ENCODE measurements around the gene PIP4K2A. TPM values are rescaled to one million over a fixed set of nuclear protein-coding genes. Genes with fewer than 3 reads are reported as not detected.

The PIP4K2A gene
- total and polyA plus RNA-seq, 2 of the 8 experiments (the other 6 are each of a cell fraction or from before 2014, with no cell fraction given): 19.0 to 60.9 TPM

- TF ChIP-seq, protein P1, sequence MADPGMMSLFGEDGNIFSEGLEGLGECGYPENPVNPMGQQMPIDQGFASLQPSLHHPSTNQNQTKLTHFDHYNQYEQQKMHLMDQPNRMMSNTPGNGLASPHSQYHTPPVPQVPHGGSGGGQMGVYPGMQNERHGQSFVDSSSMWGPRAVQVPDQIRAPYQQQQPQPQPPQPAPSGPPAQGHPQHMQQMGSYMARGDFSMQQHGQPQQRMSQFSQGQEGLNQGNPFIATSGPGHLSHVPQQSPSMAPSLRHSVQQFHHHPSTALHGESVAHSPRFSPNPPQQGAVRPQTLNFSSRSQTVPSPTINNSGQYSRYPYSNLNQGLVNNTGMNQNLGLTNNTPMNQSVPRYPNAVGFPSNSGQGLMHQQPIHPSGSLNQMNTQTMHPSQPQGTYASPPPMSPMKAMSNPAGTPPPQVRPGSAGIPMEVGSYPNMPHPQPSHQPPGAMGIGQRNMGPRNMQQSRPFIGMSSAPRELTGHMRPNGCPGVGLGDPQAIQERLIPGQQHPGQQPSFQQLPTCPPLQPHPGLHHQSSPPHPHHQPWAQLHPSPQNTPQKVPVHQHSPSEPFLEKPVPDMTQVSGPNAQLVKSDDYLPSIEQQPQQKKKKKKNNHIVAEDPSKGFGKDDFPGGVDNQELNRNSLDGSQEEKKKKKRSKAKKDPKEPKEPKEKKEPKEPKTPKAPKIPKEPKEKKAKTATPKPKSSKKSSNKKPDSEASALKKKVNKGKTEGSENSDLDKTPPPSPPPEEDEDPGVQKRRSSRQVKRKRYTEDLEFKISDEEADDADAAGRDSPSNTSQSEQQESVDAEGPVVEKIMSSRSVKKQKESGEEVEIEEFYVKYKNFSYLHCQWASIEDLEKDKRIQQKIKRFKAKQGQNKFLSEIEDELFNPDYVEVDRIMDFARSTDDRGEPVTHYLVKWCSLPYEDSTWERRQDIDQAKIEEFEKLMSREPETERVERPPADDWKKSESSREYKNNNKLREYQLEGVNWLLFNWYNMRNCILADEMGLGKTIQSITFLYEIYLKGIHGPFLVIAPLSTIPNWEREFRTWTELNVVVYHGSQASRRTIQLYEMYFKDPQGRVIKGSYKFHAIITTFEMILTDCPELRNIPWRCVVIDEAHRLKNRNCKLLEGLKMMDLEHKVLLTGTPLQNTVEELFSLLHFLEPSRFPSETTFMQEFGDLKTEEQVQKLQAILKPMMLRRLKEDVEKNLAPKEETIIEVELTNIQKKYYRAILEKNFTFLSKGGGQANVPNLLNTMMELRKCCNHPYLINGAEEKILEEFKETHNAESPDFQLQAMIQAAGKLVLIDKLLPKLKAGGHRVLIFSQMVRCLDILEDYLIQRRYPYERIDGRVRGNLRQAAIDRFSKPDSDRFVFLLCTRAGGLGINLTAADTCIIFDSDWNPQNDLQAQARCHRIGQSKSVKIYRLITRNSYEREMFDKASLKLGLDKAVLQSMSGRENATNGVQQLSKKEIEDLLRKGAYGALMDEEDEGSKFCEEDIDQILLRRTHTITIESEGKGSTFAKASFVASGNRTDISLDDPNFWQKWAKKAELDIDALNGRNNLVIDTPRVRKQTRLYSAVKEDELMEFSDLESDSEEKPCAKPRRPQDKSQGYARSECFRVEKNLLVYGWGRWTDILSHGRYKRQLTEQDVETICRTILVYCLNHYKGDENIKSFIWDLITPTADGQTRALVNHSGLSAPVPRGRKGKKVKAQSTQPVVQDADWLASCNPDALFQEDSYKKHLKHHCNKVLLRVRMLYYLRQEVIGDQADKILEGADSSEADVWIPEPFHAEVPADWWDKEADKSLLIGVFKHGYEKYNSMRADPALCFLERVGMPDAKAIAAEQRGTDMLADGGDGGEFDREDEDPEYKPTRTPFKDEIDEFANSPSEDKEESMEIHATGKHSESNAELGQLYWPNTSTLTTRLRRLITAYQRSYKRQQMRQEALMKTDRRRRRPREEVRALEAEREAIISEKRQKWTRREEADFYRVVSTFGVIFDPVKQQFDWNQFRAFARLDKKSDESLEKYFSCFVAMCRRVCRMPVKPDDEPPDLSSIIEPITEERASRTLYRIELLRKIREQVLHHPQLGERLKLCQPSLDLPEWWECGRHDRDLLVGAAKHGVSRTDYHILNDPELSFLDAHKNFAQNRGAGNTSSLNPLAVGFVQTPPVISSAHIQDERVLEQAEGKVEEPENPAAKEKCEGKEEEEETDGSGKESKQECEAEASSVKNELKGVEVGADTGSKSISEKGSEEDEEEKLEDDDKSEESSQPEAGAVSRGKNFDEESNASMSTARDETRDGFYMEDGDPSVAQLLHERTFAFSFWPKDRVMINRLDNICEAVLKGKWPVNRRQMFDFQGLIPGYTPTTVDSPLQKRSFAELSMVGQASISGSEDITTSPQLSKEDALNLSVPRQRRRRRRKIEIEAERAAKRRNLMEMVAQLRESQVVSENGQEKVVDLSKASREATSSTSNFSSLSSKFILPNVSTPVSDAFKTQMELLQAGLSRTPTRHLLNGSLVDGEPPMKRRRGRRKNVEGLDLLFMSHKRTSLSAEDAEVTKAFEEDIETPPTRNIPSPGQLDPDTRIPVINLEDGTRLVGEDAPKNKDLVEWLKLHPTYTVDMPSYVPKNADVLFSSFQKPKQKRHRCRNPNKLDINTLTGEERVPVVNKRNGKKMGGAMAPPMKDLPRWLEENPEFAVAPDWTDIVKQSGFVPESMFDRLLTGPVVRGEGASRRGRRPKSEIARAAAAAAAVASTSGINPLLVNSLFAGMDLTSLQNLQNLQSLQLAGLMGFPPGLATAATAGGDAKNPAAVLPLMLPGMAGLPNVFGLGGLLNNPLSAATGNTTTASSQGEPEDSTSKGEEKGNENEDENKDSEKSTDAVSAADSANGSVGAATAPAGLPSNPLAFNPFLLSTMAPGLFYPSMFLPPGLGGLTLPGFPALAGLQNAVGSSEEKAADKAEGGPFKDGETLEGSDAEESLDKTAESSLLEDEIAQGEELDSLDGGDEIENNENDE (IDR thresholded peaks at IDR 0.05; ENCODE audit: insufficient replicate concordance, low read length): no peak
- no peak for TF ChIP-seq RBBP5 (IDR thresholded peaks at IDR 0.05; ENCODE audit: borderline replicate concordance, low read depth, low read length)
- TF ChIP-seq TAF1 (IDR thresholded peaks at IDR 0.05; ENCODE audit: low read depth, low read length): no peak
- no peak for TF ChIP-seq SP4 (IDR thresholded peaks at IDR 0.05; ENCODE audit: low read length)
- TF ChIP-seq NANOG (IDR thresholded peaks at IDR 0.05; ENCODE audit: insufficient read depth, low read depth, low read length, poor library complexity, severe bottlenecking): no peak
- TF ChIP-seq YY1 (IDR thresholded peaks at IDR 0.05; ENCODE audit: low read depth, low read length): no peak
- no peak for TF ChIP-seq EZH2 (IDR thresholded peaks at IDR 0.05; ENCODE audit: low read depth, low read length, severe bottlenecking)
- TF ChIP-seq BCL11A (IDR thresholded peaks at IDR 0.05; ENCODE audit: low read depth in 2 of 2, low read length in 2 of 2): no peak
- TF ChIP-seq KDM4A (IDR thresholded peaks at IDR 0.05; ENCODE audit: low read depth, low read length, severe bottlenecking): no peak
- TF ChIP-seq JUN (IDR thresholded peaks at IDR 0.05; ENCODE audit: low read depth, low read length): no peak
Measured at GRCh38 chr10:22634606-22635459, 79.5 kb downstream of the PIP4K2A start (continued).

All from H1 (cell line).